ENCODE data around the gene ADCY7. TPM values are rescaled to one million over a fixed set of nuclear protein-coding genes. Genes with fewer than 3 reads are reported as not detected.
A peak's percentile ranks its signal among the peaks of the same experiment; 100 is the strongest.

Gene ADCY7
- total and polyA plus RNA-seq, 2 donors: 23.1 to 30.9 TPM

DNA sequence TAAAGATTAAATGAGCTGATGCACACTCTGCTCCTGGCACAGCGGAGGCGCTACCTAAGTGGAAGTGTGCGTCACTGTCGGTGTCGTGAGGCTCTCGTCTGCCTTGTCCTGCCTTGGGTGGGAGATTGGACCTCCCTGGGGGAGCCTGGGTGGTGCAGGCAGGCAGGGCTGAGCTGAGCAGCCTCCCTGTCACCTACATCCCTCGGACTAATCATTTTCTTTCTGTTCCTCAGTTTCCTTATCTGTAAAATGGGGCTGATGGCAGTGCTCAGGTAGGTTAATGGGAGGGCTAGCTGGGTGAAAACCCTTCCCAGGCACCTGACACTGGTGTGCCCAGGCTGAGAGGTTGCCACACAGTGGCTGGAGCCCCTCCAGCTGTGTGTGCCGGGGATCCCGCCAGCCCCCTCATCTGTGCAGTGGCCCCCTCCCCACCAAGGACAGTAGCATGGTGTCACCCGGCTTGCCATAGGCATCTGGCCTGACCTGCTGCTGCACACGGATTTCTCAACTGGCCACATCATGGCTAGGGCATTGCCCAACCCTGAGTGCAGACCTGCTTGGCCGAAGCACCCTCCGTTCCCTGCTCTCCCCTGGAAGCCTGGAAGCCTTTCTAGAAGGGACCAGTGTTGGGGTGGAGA is 4.3 kb downstream of the ADCY7 start:
- no peaks in the 10 kb centered on the region for H3K27me3 ChIP-seq (ENCODE audit: control insufficient read depth in 2 of 2, insufficient read depth in 1 of 2, low read length in 1 of 2)
- no peak overlapping the region for H3K27ac ChIP-seq (ENCODE audit: low read depth in 1 of 2, low read length in 1 of 2)
- DNase-seq (ENCODE audit: low read depth in 6 of 9, low spot score in 9 of 9): no peak
- no peak overlapping the region for H3K4me3 ChIP-seq (ENCODE audit: low read length in 2 of 2)
- H3K9me3 ChIP-seq (ENCODE audit: control insufficient read depth in 2 of 2, insufficient read depth in 1 of 2, low read length in 1 of 2): peaks cover 0 to 9% of the 10 kb centered on the region in 2 donors
- peaks cover 32 to 71% of the 10 kb centered on the region in 2 donors for H3K4me1 ChIP-seq (ENCODE audit: control insufficient read depth in 2 of 2, insufficient read depth in 2 of 2, low read length in 2 of 2)
- peaks cover 6 to 10% of the 10 kb centered on the region in 2 donors for H3K36me3 ChIP-seq (ENCODE audit: control insufficient read depth in 2 of 2, insufficient read depth in 2 of 2, low read length in 1 of 2)
- 97% methylated on average over 13 of the region's 13 CpGs for WGBS

DNA sequence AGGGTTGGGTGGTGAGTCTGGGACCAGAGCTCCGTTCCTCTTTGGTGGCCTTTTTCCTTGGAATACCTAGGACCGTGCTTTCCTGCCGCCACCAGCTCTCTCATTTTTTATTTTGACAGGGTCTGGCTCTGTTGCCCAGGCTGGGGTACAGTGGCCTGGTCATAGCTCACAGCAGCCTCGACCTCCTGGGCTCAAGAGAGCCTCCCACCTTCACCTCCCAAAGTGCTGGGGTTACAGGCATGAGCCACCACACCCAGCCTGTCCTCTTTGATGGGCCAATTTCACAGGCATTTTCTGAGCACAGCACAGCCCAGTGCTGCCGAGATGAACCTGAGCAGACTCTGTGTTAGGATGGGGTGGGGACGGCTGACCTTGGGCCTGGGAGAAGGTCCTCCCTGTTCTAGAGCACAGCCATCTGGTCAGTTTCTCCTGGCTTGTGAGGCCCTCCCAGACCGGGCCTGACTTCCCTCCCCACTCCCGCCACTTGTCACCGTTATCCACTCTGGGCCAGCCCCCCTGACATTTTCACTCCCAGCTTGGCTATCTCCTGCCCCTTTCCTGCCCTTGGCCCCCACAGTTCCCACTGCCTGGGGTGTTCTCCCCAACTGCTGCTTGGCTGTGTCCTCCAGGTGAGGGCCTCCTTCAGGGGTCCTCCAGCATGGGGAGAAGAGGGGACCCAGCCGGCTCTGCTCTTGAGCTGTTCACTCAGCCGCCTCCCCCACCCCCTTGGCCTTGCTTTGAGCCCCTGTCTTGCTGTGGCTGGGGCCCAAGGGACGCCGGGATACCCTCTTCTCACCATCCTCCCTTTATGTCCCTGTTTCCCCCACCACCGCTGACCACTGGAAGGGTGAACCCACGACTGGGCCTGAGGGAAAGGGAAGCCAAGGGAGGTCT is 5.0 kb downstream of the ADCY7 start:
- H3K4me1 ChIP-seq (ENCODE audit: control insufficient read depth in 2 of 2, insufficient read depth in 2 of 2, low read length in 2 of 2): peaks cover 25 to 65% of the 10 kb centered on the region in 2 donors
- 96% methylated on average over 15 of the region's 15 CpGs for WGBS
- no peak overlapping the region for H3K27ac ChIP-seq (ENCODE audit: low read depth in 1 of 2, low read length in 1 of 2)
- peaks cover 0 to 4% of the 10 kb centered on the region in 2 donors for H3K9me3 ChIP-seq (ENCODE audit: control insufficient read depth in 2 of 2, insufficient read depth in 1 of 2, low read length in 1 of 2)
- no peak for DNase-seq (ENCODE audit: low read depth in 6 of 9, low spot score in 9 of 9)
- H3K4me3 ChIP-seq (ENCODE audit: low read length in 2 of 2): no peak overlapping the region
- peaks cover 6 to 10% of the 10 kb centered on the region in 2 donors for H3K36me3 ChIP-seq (ENCODE audit: control insufficient read depth in 2 of 2, insufficient read depth in 2 of 2, low read length in 1 of 2)
- H3K27me3 ChIP-seq (ENCODE audit: control insufficient read depth in 2 of 2, insufficient read depth in 1 of 2, low read length in 1 of 2): no peaks in the 10 kb centered on the region

DNA sequence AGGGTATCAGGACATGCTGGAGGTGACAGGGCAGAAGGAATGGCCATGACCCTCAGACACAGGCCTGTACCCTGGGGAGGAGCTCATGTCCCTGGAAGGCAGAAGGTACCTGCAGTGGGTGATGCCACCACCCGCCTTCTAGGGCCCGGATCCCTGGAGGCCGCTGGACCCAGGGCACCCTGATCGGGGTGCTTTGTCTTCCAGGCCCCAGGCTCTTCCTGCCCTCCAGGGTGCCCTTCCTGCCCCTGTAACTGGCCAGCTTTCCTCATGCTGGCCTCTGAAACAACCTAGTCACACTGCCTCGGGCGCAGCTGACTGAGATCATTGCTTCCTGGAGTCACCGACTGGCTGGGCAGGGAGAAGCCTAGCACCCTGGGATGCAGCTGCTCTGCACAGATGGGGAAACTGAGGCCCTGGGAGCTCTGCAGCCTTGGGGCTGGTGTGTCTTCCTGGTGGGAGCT is 5.8 kb downstream of the ADCY7 start:
- peaks cover 0 to 3% of the 10 kb centered on the region in 2 donors for H3K9me3 ChIP-seq (ENCODE audit: control insufficient read depth in 2 of 2, insufficient read depth in 1 of 2, low read length in 1 of 2)
- H3K4me1 ChIP-seq (ENCODE audit: control insufficient read depth in 2 of 2, insufficient read depth in 2 of 2, low read length in 2 of 2): peaks cover 25 to 59% of the 10 kb centered on the region in 2 donors
- H3K4me3 ChIP-seq (ENCODE audit: low read length in 2 of 2): no peak overlapping the region
- peaks cover 6 to 10% of the 10 kb centered on the region in 2 donors for H3K36me3 ChIP-seq (ENCODE audit: control insufficient read depth in 2 of 2, insufficient read depth in 2 of 2, low read length in 1 of 2)
- 83% methylated on average over 7 of the region's 7 CpGs for WGBS
- H3K27me3 ChIP-seq (ENCODE audit: control insufficient read depth in 2 of 2, insufficient read depth in 1 of 2, low read length in 1 of 2): no peaks in the 10 kb centered on the region
- no peak overlapping the region for H3K27ac ChIP-seq (ENCODE audit: low read depth in 1 of 2, low read length in 1 of 2)
- no peak for DNase-seq (ENCODE audit: low read depth in 6 of 9, low spot score in 9 of 9)

DNA sequence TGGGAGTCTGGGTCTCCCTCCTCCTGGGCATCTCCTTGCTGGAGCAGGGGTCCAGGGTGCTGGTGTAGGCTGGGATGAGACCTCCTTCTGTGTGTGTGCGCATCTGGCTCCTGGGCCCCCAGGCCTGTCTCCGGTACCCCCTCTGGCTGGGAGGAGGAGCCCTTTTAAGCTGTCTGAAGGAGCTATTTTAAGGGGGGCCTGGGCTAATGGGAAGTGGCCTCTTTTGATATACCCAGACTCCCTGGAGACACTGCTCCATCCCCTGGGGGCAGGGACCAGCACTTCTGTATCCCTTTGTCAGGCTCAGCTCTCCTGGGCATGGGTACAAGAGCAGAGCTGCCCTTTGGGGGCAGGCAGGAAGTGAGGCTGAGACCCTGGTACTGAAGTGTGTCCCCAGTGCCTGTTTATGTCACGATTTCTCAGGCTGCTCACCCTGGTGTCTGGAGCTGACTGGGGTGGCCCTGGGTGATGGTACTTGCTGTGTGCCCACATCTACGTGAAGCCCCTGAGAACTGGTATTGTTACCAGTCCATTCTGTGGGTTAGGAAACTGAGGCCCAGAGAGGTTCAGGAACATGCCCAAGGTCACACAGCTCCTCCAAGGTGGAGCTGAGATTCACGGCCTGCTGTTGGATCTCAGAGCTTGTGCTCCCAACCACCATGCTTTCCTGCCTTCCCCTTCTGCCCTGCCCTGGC is 6.5 kb downstream of the ADCY7 start:
- WGBS: 95% methylated on average over 5 of the region's 5 CpGs
- no peaks in the 10 kb centered on the region for H3K9me3 ChIP-seq (ENCODE audit: control insufficient read depth in 2 of 2, insufficient read depth in 1 of 2, low read length in 1 of 2)
- H3K27ac ChIP-seq (ENCODE audit: low read depth in 1 of 2, low read length in 1 of 2): peak overlapping the region in 1 of 2 donors; percentile 21
- no peak overlapping the region for H3K4me3 ChIP-seq (ENCODE audit: low read length in 2 of 2)
- peaks cover 23 to 53% of the 10 kb centered on the region in 2 donors for H3K4me1 ChIP-seq (ENCODE audit: control insufficient read depth in 2 of 2, insufficient read depth in 2 of 2, low read length in 2 of 2)
- no peak for DNase-seq (ENCODE audit: low read depth in 6 of 9, low spot score in 9 of 9)
- no peaks in the 10 kb centered on the region for H3K27me3 ChIP-seq (ENCODE audit: control insufficient read depth in 2 of 2, insufficient read depth in 1 of 2, low read length in 1 of 2)
- H3K36me3 ChIP-seq (ENCODE audit: control insufficient read depth in 2 of 2, insufficient read depth in 2 of 2, low read length in 1 of 2): peaks cover 6 to 10% of the 10 kb centered on the region in 2 donors

DNA sequence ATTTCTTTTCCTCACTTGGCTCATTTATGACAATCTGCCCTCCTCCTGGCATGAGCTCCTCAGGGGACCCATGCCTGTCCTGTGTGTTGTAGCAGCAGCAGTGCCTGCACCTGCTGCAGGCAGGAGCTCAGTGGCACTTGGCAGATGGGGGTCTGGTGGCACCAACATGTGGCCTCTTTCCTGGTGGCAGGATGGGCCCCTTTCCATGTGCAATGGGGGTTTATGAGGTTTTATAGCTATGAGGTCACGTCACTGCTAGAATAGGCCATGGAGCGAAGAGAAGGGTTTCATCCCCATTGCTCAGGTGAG is 7.0 kb downstream of the ADCY7 start:
- Histone ChIP-seq H3K36me3 (ENCODE audit: control insufficient read depth in 2 of 2, insufficient read depth in 2 of 2, low read length in 1 of 2) (peaks cover 6 to 10% of the 10 kb centered on the region in 2 donors), H3K9me3 (ENCODE audit: control insufficient read depth in 2 of 2, insufficient read depth in 1 of 2, low read length in 1 of 2) (no peaks in the 10 kb centered on the region), H3K27ac (ENCODE audit: low read depth in 1 of 2, low read length in 1 of 2) (peak overlapping the region; percentile 10 to 85), H3K27me3 (ENCODE audit: control insufficient read depth in 2 of 2, insufficient read depth in 1 of 2, low read length in 1 of 2) (no peaks in the 10 kb centered on the region), H3K4me3 (ENCODE audit: low read length in 2 of 2) (no peak overlapping the region), H3K4me1 (ENCODE audit: control insufficient read depth in 2 of 2, insufficient read depth in 2 of 2, low read length in 2 of 2) (peaks cover 19 to 51% of the 10 kb centered on the region in 2 donors)
- WGBS: 82% methylated on average over 2 of the region's 2 CpGs
- no peak for DNase-seq (ENCODE audit: low read depth in 6 of 9, low spot score in 9 of 9)

DNA sequence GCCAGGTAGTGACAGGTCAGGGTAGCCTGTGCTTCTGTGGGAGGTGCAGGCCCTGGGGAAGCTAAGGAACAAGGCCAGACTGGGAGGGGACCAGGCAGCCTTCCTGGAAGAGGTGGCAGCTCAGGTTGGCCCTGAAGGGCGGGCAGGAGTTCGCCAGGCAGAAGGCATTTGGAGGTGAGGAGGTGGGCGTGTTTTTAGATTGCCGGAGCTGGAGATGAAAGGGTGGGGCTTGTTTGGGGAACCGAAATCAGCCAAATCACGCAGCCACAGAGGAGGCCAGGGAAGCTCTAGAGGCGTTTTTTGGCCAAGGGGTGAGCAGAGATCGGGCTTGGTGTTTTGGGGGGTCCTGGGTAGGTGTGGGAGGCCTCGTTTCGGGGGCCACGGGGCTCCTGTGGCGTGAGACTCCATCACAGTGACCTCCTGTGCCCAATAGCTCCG is 7.6 kb downstream of the ADCY7 start:
- WGBS: 7% methylated on average over 13 of the region's 13 CpGs
- Histone ChIP-seq H3K27me3 (ENCODE audit: control insufficient read depth in 2 of 2, insufficient read depth in 1 of 2, low read length in 1 of 2) (no peaks in the 10 kb centered on the region), H3K36me3 (ENCODE audit: control insufficient read depth in 2 of 2, insufficient read depth in 2 of 2, low read length in 1 of 2) (peaks cover 6 to 10% of the 10 kb centered on the region in 2 donors), H3K4me1 (ENCODE audit: control insufficient read depth in 2 of 2, insufficient read depth in 2 of 2, low read length in 2 of 2) (peaks cover 16 to 49% of the 10 kb centered on the region in 2 donors), H3K9me3 (ENCODE audit: control insufficient read depth in 2 of 2, insufficient read depth in 1 of 2, low read length in 1 of 2) (no peaks in the 10 kb centered on the region), H3K4me3 (ENCODE audit: low read length in 2 of 2) (peak overlapping the region; percentile 54 to 56), H3K27ac (ENCODE audit: low read depth in 1 of 2, low read length in 1 of 2) (peak overlapping the region; percentile 85 to 93)
- DNase-seq (ENCODE audit: low read depth in 6 of 9, low spot score in 9 of 9): peak in 2 of 9 donors; percentile 38 to 64

DNA sequence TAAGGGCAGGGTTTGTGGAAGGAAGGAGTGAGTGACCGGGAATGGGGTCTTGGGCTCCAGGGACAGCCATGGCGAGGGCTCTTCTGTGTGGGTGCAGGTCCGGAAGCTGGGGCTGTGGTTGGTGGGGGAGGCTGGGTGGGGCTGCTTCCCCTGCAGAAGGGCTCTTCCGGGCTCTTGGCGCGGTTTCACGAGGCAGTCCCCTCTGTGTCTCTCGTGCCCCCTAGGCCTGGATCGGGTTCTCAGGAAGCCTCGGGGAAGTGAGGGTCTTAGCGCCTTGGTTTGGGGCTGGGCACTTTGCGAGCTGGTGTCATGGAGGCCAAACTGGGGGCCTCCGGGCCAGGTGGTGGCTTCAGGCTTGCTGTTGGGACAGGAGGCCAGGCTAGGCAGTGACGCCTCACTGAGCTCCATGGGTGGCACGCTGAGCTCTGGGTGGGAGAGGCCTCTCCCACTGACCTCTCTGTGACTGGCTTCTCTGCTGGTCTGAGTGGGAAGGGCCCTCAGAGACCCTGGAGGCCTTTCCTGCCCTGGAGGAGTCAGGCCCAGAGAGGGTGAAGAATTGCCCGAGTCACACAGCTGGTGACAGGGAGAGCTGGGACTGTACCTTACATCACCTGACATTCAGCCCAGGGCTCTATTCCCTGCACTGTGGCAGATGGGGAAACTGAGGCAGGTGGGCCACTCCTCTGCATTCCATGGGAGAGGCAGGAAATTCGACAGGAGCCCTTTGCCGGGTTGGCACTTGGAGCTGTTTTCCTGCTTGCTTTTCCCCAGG is 8.2 kb downstream of the ADCY7 start:
- H3K27ac ChIP-seq (ENCODE audit: low read depth in 1 of 2, low read length in 1 of 2): peak overlapping the region; percentile 85 to 93
- H3K27me3 ChIP-seq (ENCODE audit: control insufficient read depth in 2 of 2, insufficient read depth in 1 of 2, low read length in 1 of 2): no peaks in the 10 kb centered on the region
- 19% methylated on average over 18 of the region's 18 CpGs for WGBS
- H3K4me1 ChIP-seq (ENCODE audit: control insufficient read depth in 2 of 2, insufficient read depth in 2 of 2, low read length in 2 of 2): peaks cover 16 to 46% of the 10 kb centered on the region in 2 donors
- H3K4me3 ChIP-seq (ENCODE audit: low read length in 2 of 2): peak overlapping the region; percentile 54 to 56
- H3K9me3 ChIP-seq (ENCODE audit: control insufficient read depth in 2 of 2, insufficient read depth in 1 of 2, low read length in 1 of 2): no peaks in the 10 kb centered on the region
- peak in 4 of 9 donors; percentile 65 to 85 (median 68) for DNase-seq (ENCODE audit: low read depth in 6 of 9, low spot score in 9 of 9)
- H3K36me3 ChIP-seq (ENCODE audit: control insufficient read depth in 2 of 2, insufficient read depth in 2 of 2, low read length in 1 of 2): peaks cover 6 to 10% of the 10 kb centered on the region in 2 donors

DNA sequence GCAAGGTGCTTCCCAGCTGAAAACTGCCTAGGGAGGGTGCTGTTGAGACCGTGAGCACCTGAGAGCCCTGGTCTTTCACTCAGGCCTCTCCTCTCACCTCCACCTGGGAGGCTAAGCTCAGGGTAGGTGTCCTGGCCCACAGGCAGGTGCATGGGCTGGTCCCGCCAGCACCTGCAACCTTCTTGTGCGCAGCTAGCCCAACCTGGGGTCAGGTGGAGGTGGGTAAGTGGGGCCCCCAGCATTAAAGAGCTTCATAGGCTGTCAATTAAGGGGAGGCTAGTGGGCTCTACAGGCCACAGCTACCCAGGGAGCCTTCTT is 8.7 kb downstream of the ADCY7 start:
- H3K9me3 ChIP-seq (ENCODE audit: control insufficient read depth in 2 of 2, insufficient read depth in 1 of 2, low read length in 1 of 2): no peaks in the 10 kb centered on the region
- H3K27me3 ChIP-seq (ENCODE audit: control insufficient read depth in 2 of 2, insufficient read depth in 1 of 2, low read length in 1 of 2): no peaks in the 10 kb centered on the region
- 88% methylated on average over 3 of the region's 3 CpGs for WGBS
- DNase-seq (ENCODE audit: low read depth in 6 of 9, low spot score in 9 of 9): no peak
- peak overlapping the region in 1 of 2 donors; percentile 54 for H3K4me3 ChIP-seq (ENCODE audit: low read length in 2 of 2)
- peaks cover 16 to 43% of the 10 kb centered on the region in 2 donors for H3K4me1 ChIP-seq (ENCODE audit: control insufficient read depth in 2 of 2, insufficient read depth in 2 of 2, low read length in 2 of 2)
- H3K36me3 ChIP-seq (ENCODE audit: control insufficient read depth in 2 of 2, insufficient read depth in 2 of 2, low read length in 1 of 2): peaks cover 6 to 10% of the 10 kb centered on the region in 2 donors
- peak overlapping the region; percentile 46 to 85 for H3K27ac ChIP-seq (ENCODE audit: low read depth in 1 of 2, low read length in 1 of 2)
